DOHH2 (cell line): Measurements from ENCODE around the gene UBE2S.

Source experiments
- H3F3A ChIP-seq: fragments of 200-600 bp; sonication (generic), shearing (Covaris generic); 2 replicates; pipeline ENCODE4 v1.6.0; 2016; ENCODE audit warnings: antibody characterized with exemption, mild to moderate bottlenecking; ENCODE audit not compliant: control insufficient read depth, insufficient read depth
- H3K27ac ChIP-seq: fragments of 200-600 bp; sonication (generic); 2 replicates; pipeline ENCODE4 v1.5.1; 2014; ENCODE audit warnings: low read depth, mild to moderate bottlenecking, low read length, moderate library complexity
- H3K27me3 ChIP-seq: fragments of 200-600 bp; sonication (generic); 2 replicates; pipeline ENCODE4 v1.6.1; 2014; ENCODE audit warnings: mild to moderate bottlenecking, low read length, mixed read lengths; ENCODE audit not compliant: control insufficient read depth
- H3K36me3 ChIP-seq: fragments of 200-600 bp; sonication (generic); 2 replicates; pipeline ENCODE4 v1.6.1; 2014; ENCODE audit warnings: mild to moderate bottlenecking, low read length, moderate library complexity, mixed read lengths; ENCODE audit not compliant: control insufficient read depth
- H3K4me1 ChIP-seq: fragments of 200-600 bp; sonication (generic); 2 replicates; pipeline ENCODE4 v1.6.1; 2014; ENCODE audit warnings: mild to moderate bottlenecking, low read length, mixed read lengths; ENCODE audit not compliant: control insufficient read depth
- H3K4me2 ChIP-seq: fragments of 200-600 bp; sonication (generic); 2 replicates; pipeline ENCODE4 v1.6.0; 2014; ENCODE audit warnings: mild to moderate bottlenecking, low read length, moderate library complexity
- H3K4me3 ChIP-seq: fragments of 200-600 bp; sonication (generic); 2 replicates; pipeline ENCODE4 v1.5.1; 2014; ENCODE audit warnings: mild to moderate bottlenecking, low read length, mixed read lengths
- H3K79me2 ChIP-seq: fragments of 200-600 bp; sonication (generic); 2 replicates; pipeline ENCODE4 v1.6.1; 2014; ENCODE audit warnings: mild to moderate bottlenecking, low read length, mixed read lengths; ENCODE audit not compliant: control insufficient read depth
- H3K9me2 ChIP-seq: fragments of 200-600 bp; sonication (generic); replicated peaks from 2 replicates; pipeline ENCODE4 v1.6.1; 2014; ENCODE audit warnings: mild to moderate bottlenecking, low read length, mixed read lengths; ENCODE audit not compliant: control insufficient read depth
- H3K9me3 ChIP-seq: fragments of 200-600 bp; sonication (generic); 2 replicates; pipeline ENCODE4 v1.6.1; 2014; ENCODE audit warnings: antibody characterized with exemption, low read length, mixed read lengths; ENCODE audit not compliant: control insufficient read depth, insufficient read depth
- H4K20me1 ChIP-seq: fragments of 200-600 bp; sonication (generic); 2 replicates; pipeline ENCODE4 v1.6.0; 2014; ENCODE audit warnings: low read depth, mild to moderate bottlenecking, antibody characterized with exemption, low read length, moderate library complexity; ENCODE audit not compliant: control insufficient read depth, insufficient read depth
- CTCF ChIP-seq: fragments of 200-600 bp; sonication (generic); IDR thresholded peaks from one replicate; pipeline ENCODE4 v1.5.1; 2014; ENCODE audit warnings: antibody characterized with exemption, mild to moderate bottlenecking, low read depth, low read length; ENCODE audit not compliant: poor library complexity, severe bottlenecking
- EZH2phosphoT487 ChIP-seq: fragments of 200-600 bp; sonication (generic); IDR thresholded peaks from 2 replicates; pipeline ENCODE4 v1.6.1; 2017; ENCODE audit warnings: borderline replicate concordance, mild to moderate bottlenecking, antibody characterized with exemption, low read length, moderate library complexity, mixed read lengths

UBE2S gene

GRCh38 chr19:55376241-55376933, 31.2 kb downstream of the UBE2S start, which contains the start of gene TMEM190:
TMEM190 (plus strand) TSS chr19:55376826; CDS start chr19:55376854, 28 bp downstream.
- H3K9me2 ChIP-seq: no peaks in the 10 kb centered on the region
- peaks cover under 1% of the 10 kb centered on the region; the same call in 1 of the 2 replicates for H3K79me2 ChIP-seq
- H3F3A ChIP-seq: peaks cover 3% of the 10 kb centered on the region; the same call in 1 of the 2 replicates
- no peak within 1 kb of the TSS for H3K27ac ChIP-seq
- H3K4me1 ChIP-seq: no peaks in the 10 kb centered on the region
- peaks cover 32% of the 10 kb centered on the region for H3K27me3 ChIP-seq
- H3K9me3 ChIP-seq: no peaks in the 10 kb centered on the region
- H3K4me3 ChIP-seq: no peak within 1 kb of the TSS
- TF ChIP-seq CTCF (no peak), EZH2phosphoT487 (no peak)
- H3K36me3 ChIP-seq: no peaks in the 10 kb centered on the region; the same call in 1 of the 2 replicates
- H3K4me2 ChIP-seq: no peak within 1 kb of the TSS
- no peaks in the 10 kb centered on the region for H4K20me1 ChIP-seq

GRCh38 chr19:55373993-55374757, 33.4 kb downstream of the UBE2S start:
- Histone ChIP-seq H3K27ac (no peak overlapping the region), H3K4me3 (no peak overlapping the region), H3K4me1 (peaks cover 5% of the 10 kb centered on the region; the same call in 1 of the 2 replicates), H3K4me2 (no peak overlapping the region), H3K36me3 (no peaks in the 10 kb centered on the region), H3K79me2 (no peaks in the 10 kb centered on the region), H3K9me2 (no peaks in the 10 kb centered on the region), H3F3A (no peaks in the 10 kb centered on the region), H4K20me1 (no peaks in the 10 kb centered on the region), H3K9me3 (no peaks in the 10 kb centered on the region), H3K27me3 (peaks cover 50% of the 10 kb centered on the region)
- TF ChIP-seq CTCF: no peak
- TF ChIP-seq EZH2phosphoT487: no peak

GRCh38 chr19:55373306-55373992, 34.1 kb downstream of the UBE2S start:
- Histone ChIP-seq H3K36me3 (no peaks in the 10 kb centered on the region), H3K4me3 (no peak overlapping the region), H3K4me1 (peaks cover 5% of the 10 kb centered on the region; the same call in 1 of the 2 replicates), H3F3A (no peaks in the 10 kb centered on the region), H3K27me3 (peaks cover 57% of the 10 kb centered on the region), H4K20me1 (no peaks in the 10 kb centered on the region), H3K79me2 (no peaks in the 10 kb centered on the region), H3K9me3 (no peaks in the 10 kb centered on the region), H3K9me2 (no peaks in the 10 kb centered on the region), H3K27ac (no peak overlapping the region), H3K4me2 (no peak overlapping the region)
- TF ChIP-seq EZH2phosphoT487: no peak
- no peak for TF ChIP-seq CTCF
